ENCODE measurements around the gene FBN3. TPM values are rescaled to one million over a fixed set of nuclear protein-coding genes. Genes with fewer than 3 reads are reported as not detected.

The FBN3 gene
- total RNA-seq, 1 donor from 2014 or later: not detected

DNA sequence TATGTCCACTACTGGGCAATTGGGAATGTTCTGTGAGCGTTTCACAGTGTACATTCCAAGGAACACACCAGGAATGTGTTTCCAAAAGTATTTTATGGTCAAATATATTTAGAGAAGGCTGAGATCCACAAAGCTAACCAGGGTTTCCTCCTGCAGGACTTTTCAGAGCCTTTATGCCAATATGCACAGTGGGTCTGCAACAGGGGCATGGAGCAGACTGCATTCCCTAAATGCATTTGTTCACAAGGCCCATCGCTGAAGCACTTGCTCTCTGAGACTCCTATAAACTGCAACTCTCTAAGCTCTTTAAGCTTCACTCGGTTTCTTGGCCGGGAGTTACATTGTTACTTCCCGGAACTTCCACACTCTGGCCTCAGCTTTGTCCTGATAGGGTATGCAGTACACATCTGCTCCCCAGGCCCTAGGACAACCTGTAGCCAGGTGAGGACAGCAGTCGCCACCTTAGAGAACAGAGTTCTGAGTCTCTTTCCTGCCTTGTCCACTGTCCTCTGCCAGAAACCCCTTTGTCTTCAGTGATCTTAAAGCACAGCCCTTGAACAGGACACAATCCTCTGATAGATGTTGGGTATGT, 33.5 kb downstream of the FBN3 start:
- intact Hi-C loops (cut with micrococcal nuclease): no loop called here
- H3K4me1 ChIP-seq: no peaks in the 10 kb centered on the region
- no peak overlapping the region for H3K4me3 ChIP-seq
- H3K27ac ChIP-seq (replicated peaks): no peak overlapping the region
- peaks cover 31% of the 10 kb centered on the region for H3K27me3 ChIP-seq (ENCODE audit: low read depth)
- no peak for DNase-seq
- H3K36me3 ChIP-seq: no peaks in the 10 kb centered on the region
- TF ChIP-seq, protein P1, sequence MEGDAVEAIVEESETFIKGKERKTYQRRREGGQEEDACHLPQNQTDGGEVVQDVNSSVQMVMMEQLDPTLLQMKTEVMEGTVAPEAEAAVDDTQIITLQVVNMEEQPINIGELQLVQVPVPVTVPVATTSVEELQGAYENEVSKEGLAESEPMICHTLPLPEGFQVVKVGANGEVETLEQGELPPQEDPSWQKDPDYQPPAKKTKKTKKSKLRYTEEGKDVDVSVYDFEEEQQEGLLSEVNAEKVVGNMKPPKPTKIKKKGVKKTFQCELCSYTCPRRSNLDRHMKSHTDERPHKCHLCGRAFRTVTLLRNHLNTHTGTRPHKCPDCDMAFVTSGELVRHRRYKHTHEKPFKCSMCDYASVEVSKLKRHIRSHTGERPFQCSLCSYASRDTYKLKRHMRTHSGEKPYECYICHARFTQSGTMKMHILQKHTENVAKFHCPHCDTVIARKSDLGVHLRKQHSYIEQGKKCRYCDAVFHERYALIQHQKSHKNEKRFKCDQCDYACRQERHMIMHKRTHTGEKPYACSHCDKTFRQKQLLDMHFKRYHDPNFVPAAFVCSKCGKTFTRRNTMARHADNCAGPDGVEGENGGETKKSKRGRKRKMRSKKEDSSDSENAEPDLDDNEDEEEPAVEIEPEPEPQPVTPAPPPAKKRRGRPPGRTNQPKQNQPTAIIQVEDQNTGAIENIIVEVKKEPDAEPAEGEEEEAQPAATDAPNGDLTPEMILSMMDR (IDR thresholded peaks at IDR 0.05; ENCODE audit: borderline replicate concordance): no peak
- no peaks in the 10 kb centered on the region for H3K9me3 ChIP-seq (replicated peaks)

DNA sequence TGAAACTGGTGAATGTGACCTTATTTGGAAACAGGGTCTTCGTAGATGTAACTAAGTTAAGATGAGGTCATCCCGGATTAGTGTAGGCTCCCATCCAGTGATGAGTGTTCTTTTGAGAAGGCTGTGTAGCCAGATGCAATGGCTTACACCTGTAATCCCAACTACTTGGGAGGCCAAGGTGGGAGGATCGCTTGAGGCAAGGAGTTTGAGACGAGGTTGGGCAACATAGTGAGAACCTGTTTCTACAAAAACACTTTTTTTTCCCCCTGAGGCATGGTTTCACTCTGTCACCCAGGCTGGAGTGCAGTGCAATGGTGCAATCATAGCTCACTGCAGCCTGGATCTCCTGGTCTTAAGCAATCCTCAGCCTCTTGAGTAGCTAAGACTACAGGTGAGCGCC, 36.4 kb downstream of the FBN3 start:
- H3K27me3 ChIP-seq (ENCODE audit: low read depth): peaks cover 49% of the 10 kb centered on the region
- intact Hi-C loops (cut with micrococcal nuclease): no loop called here
- H3K27ac ChIP-seq (replicated peaks): no peak overlapping the region
- no peaks in the 10 kb centered on the region for H3K4me1 ChIP-seq
- no peaks in the 10 kb centered on the region for H3K9me3 ChIP-seq (replicated peaks)
- no peaks in the 10 kb centered on the region for H3K36me3 ChIP-seq
- TF ChIP-seq, protein P1 (IDR thresholded peaks at IDR 0.05; ENCODE audit: borderline replicate concordance): no peak
- no peak for DNase-seq
- H3K4me3 ChIP-seq: no peak overlapping the region

GRCh38 chr19:8111376-8111775, 38.0 kb downstream of the FBN3 start:
- no peak overlapping the region for H3K27ac ChIP-seq (replicated peaks)
- H3K9me3 ChIP-seq (replicated peaks): no peaks in the 10 kb centered on the region
- DNase-seq: no peak
- H3K4me3 ChIP-seq: no peak overlapping the region
- H3K27me3 ChIP-seq (ENCODE audit: low read depth): peaks cover 45% of the 10 kb centered on the region
- H3K4me1 ChIP-seq: no peaks in the 10 kb centered on the region
- TF ChIP-seq, protein P1 (IDR thresholded peaks at IDR 0.05; ENCODE audit: borderline replicate concordance): no peak
- intact Hi-C loops (cut with micrococcal nuclease): no loop called here
- no peaks in the 10 kb centered on the region for H3K36me3 ChIP-seq

- H3K27ac ChIP-seq (replicated peaks): no peak overlapping the region
- intact Hi-C loops (cut with micrococcal nuclease): no loop called here
- no peaks in the 10 kb centered on the region for H3K4me1 ChIP-seq
- peaks cover 45% of the 10 kb centered on the region for H3K27me3 ChIP-seq (ENCODE audit: low read depth)
- no peaks in the 10 kb centered on the region for H3K9me3 ChIP-seq (replicated peaks)
- TF ChIP-seq, protein P1 (IDR thresholded peaks at IDR 0.05; ENCODE audit: borderline replicate concordance): no peak
- DNase-seq: no peak
- H3K36me3 ChIP-seq: no peaks in the 10 kb centered on the region
- no peak overlapping the region for H3K4me3 ChIP-seq
Observed at GRCh38 chr19:8110931-8111330, 38.5 kb downstream of the FBN3 start.

DNA sequence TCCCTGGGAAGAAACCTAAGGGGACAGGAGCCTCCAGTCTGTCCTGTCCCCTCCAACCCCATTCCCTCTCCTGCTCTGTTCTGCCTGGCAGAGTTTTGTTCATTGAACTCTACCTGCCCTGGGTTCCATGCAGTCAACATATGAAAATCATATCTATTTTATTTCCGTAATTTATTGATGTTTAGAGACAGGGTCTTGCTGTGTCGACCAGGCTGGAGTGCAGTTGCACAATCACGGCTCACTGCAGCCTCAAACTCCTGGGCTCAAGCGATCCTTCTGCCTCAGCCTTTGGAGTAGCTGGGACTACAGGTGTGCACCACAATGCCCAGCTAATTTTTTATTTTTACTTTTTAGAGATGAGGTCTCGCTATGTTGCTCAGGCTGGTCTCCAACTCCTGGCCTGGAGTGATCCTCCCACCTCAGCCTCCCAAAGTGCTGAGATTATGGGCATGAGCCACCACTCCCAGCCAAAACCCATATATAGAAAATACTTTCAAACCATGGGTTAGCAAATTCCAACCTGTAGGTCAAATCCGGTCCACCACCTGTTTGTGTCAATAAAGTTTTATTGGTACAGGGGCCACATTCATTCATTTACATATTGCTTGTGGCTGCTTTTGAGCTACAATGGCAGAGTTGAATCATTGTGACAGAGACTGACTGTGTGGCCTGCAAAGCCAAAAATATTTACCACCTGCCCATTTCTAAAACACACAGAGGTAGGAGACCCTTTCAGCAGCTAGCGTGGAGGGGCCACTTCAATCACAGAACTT, 39.3 kb downstream of the FBN3 start:
- Histone ChIP-seq H3K4me3 (no peak overlapping the region), H3K4me1 (no peaks in the 10 kb centered on the region), H3K9me3 (replicated peaks) (no peaks in the 10 kb centered on the region), H3K27ac (replicated peaks) (no peak overlapping the region), H3K27me3 (ENCODE audit: low read depth) (peaks cover 45% of the 10 kb centered on the region), H3K36me3 (no peaks in the 10 kb centered on the region)
- intact Hi-C loops (cut with micrococcal nuclease): no loop called here
- TF ChIP-seq, protein P1 (IDR thresholded peaks at IDR 0.05; ENCODE audit: borderline replicate concordance): no peak
- DNase-seq: no peak

All from left ventricle myocardium inferior (tissue), 1 donor.